Measurements from ENCODE around the gene OR4D9. TPM values are rescaled to one million over a fixed set of nuclear protein-coding genes. Genes with fewer than 3 reads are reported as not detected.
"Not testable (repeated sequence)": the region's sequence is repeated elsewhere in the genome, so short reads cannot be mapped to it uniquely, and the experiment has no call there.

OR4D9 gene
- not detected for total RNA-seq
- long read RNA-seq = 0 reads

DNA sequence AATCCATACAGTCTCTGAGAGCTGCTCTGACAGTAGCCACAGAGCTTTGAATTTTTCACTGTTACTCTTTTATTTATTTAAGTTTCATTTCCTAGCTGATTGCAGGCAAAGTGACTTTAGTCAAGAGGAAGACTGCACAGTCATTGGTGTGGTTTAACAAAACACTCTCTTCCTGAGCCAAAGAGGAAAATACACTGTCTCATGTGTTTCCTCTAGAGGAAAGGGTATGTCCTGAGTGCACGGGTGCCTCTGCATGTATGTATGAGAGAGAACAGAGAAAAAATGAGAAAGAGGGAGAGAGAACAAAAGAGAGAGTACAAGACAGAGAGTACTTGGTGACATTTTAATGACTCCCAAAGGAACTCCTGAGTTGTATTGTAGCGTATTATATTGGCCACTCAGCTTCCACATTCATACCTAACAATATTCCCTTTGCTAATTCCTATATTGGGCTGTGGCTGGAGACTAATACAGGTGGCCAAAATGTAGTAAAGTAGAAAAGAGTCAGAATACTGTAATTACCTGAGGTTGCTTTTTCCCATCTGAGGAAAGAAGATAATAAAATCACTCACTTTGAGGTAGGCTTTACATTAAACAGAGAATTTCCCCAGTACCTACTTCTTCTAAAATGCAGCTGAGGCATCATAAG is at the start of gene OR4D9:
TSS of gene OR4D9 (plus strand) at position 599 of the 649 bp plus-strand sequence. CDS start 3,374 bp downstream, outside the sequence.
- no peak for DNase-seq (ENCODE audit: low spot score)

DNA sequence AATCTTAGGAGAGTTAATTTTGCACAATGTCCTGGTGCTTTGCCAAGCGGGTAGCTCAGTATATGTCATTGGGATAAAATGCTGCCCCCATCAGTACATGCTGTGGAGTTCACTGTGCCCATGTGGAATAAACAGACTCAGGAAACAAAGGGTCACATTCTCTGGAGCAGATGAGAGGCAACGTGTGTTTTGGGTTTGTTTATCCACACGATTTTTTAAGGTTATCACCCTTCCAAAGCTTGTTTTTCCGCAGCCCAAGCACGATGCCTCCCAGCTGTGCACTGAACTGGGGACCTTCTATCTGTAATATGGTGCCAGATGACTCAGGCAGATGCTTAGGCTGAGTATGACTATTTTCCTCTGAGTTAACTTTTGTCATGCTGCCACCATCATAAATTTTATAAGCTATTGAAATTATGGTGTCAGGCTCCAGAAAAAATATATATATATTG is 48.1 kb upstream of the OR4D9 start:
- DNase-seq (ENCODE audit: low spot score) = no peak

DNA sequence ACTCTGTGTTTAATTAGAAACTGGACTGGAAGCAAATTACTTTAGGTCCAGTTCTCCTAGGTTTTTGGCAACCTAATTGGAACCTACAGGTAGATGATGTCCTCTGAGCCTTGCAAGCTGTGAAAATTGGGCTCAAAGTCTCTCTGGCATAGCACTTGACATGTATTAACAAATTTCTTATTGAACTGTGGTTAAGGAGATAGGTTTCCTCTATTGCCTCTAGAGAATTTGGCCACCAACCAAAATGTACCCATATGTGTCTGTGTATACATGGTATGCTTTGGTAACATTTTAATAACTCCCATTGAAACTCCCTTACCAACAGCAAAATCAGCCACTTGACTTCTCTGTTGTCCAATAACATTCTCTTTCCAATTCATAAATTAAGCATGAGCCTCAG is 38.3 kb upstream of the OR4D9 start, which contains the start of gene OR4D10:
TSS of gene OR4D10 (plus strand) at position 301 of the 400 bp plus-strand sequence. CDS start 4,115 bp downstream, outside the sequence.
- DNase-seq (ENCODE audit: low spot score) = no peak

DNA sequence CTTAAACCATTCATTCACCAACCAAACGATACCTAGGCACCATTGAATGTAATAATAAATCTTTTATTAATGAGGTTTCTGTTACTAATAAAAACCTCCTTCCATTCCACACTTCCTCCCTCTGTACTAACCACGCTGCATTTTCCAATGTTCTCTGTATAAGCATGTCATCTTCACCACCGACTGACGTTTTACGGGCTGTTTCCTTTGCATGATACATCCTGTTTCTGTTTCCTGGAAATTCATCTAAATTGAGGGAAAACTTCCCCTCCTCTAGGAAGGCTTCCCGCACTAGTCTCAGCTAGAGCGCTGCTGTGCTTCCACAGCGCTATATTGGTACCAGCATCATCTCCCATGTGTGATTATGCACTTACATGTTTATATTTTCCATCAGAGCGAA is 36.2 kb upstream of the OR4D9 start:
- DNase-seq (ENCODE audit: low spot score) = no peak

DNA sequence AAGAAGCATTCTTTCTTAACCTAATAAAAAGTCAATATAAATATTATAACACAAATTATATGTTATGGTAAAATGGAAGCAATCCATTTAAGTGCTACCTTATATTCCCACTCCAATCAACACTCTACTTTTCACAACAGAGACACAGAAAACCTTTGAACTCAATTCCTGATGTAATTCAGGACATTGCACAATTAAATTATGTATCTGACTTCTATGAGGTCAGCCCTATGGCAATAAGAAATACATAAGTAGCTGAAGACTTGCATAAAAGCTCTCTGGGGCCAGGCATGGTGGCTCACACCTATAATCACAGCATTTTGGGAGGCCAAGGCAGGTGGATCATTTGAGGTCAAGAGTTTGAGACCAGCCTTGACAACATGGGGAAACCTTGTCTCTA is 31.4 kb upstream of the OR4D9 start:
- DNase-seq (ENCODE audit: low spot score) = no peak

DNA sequence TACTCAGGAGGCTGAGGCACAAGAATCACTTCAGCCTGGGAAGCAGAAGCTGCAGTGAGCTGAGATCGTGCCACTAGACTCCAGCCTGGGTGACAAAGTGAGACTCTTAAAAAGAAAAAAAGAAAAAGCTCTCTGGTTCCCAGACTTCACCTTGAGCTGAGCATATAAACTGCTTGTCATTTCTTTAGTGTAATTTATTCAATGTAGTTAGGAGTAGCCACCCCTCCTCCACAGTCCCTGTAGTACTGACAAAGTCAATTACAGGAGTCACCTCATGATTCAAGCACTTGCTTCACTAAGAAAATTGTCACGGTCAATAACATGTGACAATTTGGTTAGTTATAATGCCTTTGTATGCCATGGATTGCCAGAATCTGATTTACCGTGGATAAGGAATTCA is 31.0 kb upstream of the OR4D9 start:
- no peak for DNase-seq (ENCODE audit: low spot score)

DNA sequence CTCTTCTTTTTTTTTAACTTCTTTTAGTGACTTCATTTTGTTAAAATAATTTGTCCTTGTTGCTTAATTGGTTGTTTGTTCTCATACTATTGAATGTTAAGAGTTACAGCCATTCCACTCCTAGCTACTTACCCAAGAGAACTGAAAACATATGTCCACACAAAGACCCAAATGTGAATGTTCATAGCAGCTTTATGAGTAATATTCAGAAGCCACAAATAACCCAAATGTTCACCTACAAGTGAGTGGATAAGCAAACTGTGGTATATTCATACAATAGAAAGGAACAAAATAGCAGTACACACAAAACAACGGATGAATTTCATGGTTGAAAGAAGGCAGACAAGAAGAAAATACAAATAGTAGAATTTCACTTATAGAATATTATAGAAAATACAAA is 9.4 kb upstream of the OR4D9 start:
- no peak for DNase-seq (ENCODE audit: low spot score)

DNA sequence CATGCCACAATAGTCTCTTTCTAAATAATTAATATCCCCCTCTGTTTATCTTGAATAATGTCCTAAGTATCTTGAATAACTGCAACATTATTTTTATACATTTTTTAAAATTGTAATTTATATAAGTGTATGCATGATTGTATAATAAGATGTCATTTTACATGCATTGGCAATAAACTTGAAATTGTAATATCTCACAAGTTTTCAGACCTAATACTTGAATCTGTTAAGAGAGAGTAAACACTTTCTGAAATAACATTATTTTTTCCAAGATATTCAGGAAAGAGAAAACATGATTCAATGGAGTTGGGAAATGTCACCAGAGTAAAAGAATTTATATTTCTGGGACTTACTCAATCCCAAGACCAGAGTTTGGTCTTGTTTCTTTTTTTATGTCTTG is 8.1 kb upstream of the OR4D9 start, which contains the start of gene OR4D11:
TSS of gene OR4D11 (plus strand) at position 301 of the 400 bp plus-strand sequence. CDS start at position 301, 0 bp downstream.
- DNase-seq (ENCODE audit: low spot score) = no peak

DNA sequence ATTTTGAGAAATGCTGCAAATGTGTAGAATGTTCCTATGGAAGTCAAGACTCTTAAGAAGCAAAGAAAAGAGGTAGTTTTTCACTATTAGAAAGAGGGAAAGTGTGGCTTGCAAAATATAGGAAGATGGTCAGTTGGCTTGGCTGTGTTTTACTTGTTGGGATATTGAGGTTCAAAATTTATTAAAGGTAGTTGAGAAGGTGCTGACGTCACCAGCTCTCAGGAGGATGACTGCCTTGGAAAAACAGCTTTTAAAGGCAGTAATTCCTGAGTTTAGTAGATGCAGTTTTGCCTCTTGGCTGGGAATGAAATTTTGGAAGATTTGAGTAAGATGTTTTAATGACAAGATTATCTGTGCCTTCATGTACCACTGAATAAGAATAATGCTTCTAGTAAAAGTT is 336 bp downstream of the OR4D9 start:
- DNase-seq (ENCODE audit: low spot score) = no peak

DNA sequence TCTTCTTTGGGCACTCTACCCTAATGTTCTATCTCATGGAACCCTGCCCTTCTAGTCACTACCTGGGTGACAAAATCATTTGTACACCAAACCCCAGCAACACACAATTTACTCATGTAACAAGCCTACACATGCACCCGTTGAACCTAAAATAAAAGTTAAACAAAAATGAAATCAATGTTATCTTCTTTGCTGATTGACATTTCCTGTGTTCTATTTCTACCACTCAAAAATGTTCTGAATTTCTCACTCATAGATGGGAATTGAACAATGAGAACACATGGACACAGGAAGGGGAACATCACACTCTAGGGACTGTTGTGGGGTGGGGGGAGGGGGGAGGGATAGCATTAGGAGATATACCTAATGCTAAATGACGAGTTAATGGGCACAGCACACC is 8.8 kb downstream of the OR4D9 start:
- not testable (repeated sequence) for DNase-seq (ENCODE audit: low spot score)

DNA sequence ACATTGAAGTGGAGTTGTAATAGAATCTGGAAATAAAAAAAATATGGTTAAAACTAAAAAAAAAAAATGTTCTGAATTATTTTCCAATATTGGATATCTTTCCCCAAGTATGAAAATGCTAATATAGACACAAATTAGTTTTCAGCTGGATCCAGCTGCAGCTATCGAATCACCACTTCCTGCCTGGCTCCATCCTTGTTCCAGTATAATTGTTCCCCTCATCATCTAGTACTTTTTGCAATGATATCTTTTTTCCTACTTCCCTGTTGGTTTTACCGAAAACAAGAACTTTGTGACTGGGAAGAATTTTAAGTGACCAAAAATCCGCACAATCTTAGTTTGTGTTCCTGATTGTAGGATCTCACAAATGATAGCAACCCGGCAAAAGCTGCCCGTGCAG is 9.4 kb downstream of the OR4D9 start:
- no peak for DNase-seq (ENCODE audit: low spot score)

DNA sequence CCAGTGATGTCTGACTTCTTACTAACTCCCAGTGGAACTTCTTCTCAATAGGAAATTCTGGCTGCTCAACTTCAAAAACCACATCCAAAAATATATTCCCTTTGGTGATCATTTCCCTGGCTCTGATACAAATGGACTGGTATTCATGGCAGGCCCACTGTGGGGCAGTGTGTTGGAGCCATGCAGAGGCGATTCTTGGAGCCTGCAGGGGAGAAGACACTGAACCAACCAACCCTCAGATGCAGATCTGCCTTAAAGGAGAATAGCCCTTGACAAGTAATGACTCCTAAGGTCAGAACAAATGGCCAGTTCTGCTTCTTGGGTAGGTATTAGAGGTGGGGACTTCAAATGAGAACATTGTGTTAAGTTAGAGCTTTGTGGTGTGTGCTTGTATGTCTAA is 12.2 kb downstream of the OR4D9 start:
- DNase-seq (ENCODE audit: low spot score) = no peak

DNA sequence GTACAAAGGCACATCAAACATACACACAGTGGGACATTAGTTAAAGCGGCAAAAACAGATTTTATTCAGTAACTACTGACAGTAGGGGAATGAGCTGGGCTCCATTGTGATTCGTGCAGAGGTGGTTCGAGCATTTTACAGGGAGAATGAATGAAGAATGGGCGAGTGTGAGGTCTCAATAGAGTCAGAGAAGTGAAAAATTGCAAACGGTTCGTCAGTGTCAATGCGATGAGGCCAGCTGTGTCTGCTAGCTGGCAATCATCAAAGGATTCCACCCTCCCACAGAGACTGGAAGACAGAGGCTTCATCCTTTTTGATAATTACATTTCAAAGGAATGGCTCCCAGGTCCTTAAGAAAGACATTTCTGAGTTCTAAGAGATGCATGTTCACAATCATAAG is 17.4 kb downstream of the OR4D9 start:
- DNase-seq (ENCODE audit: low spot score) = no peak

DNA sequence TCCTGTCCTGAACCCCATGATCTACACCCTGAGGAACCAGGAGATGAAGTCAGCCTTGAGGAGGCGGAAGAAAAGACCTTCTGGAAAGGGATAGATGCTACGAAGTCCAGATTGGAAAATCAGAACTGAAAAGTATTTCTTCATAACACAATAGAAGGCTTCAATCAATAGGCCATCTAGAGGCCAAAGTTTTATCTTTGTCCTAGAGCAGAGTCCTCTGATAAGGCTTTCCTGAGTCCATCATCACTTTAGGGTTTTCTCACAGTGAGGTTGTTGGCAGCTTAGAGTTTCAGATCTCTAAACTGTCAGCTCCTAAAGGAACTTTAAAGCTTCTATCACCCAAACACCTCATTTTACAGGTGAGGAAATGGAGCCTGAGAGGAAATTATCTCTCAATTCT is 21.3 kb downstream of the OR4D9 start:
- no peak for DNase-seq (ENCODE audit: low spot score)

DNA sequence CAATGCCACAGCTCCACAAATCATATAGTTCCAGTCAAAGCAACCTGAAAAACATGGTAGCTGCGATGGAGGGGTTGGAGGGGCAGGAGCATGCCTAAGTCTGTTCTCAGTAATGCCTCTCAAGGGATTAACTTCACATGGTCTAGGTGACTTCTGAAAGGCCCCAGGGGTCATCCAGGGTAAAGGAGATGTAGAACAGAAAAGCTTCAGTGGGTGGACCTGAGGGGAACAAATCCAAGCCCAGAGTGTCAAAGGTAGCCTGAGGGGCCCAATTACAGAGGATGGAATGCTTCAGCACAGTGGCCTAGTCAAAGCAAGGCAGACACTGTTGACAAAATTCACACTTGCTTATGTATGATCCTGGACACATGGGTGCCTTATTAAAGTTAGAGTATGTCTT is 23.3 kb downstream of the OR4D9 start:
- no peak for DNase-seq (ENCODE audit: low spot score)

DNA sequence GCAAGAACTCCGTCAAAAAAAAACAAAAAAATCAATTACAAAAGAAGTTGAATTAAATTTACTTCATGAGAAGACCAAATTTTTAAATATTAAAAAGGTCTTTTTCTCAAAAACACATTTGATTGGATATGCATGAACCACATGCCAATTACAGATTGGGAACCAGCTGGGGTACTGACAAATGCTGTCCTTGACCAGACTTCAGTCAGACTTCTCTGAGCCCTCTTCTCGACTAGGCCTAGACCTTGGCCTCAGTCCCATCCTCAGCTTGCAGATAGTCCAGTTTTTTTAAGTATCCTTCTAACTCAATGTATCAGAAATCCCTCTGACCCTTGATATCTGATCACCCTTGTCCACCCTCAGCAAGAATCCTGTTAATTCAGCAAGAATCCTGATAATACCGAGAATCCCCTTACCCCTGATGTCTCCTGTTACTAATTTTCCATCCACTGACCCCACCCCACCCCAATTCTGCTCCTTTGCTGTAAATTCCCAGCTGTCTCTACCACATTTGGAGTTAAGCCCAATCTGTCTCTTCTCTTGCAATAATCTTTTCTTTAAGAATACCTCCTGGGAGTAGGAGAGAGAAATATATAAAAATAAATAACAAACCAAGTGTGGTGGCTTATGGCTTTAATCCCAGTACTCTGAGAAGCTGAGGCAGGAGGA is 30.9 kb downstream of the OR4D9 start:
- no peak for DNase-seq (ENCODE audit: low spot score)

DNA sequence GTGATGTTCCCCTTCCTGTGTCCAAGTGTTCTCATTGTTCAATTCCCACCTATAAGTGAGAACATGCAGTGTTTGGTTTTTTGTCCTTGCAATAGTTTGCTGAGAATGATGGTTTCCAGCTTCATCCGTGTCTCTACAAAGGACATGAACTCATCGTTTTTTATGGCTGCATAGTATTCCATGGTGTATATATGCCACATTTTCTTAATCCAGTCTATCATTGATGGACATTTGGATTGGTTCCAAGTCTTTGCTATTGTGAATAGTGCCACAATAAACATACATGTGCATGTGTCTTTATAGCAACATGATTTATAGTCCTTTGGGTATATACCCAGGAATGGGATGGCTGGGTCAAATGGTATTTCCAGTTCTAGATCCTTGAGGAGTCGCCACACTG is 32.4 kb downstream of the OR4D9 start:
- not testable (repeated sequence) for DNase-seq (ENCODE audit: low spot score)

DNA sequence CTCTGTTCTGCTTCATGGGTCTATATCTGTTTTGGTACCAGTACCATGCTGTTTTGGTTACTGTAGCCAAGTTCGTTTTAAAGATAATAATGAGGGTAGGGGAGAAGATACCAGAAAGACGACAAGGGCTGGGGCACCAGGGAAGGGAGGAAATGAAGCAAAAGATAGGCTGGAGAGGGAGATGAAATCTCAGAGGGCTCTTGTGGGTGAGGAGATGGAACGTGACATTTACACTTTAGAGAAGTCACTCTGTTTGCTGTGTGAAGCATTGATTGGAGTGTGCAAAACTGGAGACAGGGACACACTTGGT is 33.5 kb downstream of the OR4D9 start:
- DNase-seq (ENCODE audit: low spot score) = no peak

DNA sequence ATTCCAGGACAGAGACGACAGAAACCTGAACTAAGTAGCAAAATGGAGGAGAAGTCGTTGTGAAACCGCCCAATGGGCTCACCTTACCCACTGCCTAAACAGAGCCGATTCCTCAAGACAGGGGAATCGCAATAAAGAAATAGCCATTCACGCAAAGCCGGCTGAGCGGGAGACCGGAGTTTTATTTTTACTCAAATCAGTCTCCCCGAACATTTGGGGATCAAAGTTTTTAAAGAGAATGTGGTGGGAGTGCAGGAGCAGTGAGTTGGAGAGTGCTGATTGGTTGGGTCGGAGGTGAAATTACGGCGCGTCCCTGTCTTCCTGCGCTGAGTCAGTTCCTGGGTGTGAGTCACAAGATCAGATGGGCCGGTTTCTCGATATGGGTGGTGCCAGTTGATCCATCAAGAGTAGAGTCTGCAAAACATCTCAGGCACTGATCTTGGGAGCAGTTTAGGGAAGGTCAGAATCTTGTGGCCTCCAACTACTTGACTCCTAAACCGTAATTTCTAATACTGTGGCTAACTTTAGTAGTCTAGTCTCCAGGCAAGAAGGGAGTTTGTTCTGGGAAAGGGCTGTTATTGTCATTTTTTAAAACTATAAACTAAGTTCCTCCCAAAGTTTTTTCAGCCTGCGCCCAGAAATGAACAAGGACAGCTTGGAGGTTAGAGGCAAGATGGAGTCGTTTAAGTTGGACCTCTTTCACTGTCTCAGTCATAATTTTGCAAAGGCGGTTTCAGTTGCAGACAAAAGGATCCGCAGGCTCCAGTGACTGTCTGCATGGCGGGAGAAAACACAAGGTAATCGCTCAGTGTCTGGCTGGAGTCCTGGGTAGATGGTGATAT is 34.1 kb downstream of the OR4D9 start:
- DNase-seq (ENCODE audit: low spot score) = no peak

DNA sequence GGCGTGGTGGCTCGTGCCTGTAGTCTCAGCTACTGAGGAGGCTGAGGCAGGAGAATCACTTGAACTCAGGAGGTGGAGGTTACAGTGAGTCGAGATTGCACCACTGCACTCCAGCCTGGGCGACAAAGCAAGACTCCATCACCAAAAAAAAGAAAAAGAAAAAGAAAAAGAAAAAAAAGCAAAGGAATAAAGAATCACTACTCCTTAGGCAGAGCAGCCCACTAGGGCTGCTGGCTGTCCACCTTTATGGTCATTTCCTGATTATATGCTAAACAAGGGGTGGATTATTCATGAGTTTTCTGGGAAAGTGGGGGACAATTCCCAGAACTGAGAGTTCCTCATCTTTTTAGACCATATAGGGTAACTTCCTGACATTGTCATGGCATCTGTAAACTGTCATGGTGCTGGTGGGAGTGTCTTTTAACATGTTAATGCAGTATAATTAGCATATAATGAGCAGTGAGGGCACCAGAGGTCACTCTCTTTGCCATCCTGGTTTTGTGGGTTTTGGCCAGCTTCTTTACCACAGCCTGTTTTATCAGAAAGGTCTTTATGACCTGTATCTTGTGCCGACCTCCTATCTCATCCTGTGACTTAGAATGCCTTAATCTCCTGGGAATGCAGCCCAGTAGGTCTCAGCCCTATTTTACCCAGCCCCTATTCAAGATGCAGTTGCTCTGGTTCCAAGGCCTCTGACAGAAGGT is 36.4 kb downstream of the OR4D9 start:
- not testable (repeated sequence) for DNase-seq (ENCODE audit: low spot score)

DNA sequence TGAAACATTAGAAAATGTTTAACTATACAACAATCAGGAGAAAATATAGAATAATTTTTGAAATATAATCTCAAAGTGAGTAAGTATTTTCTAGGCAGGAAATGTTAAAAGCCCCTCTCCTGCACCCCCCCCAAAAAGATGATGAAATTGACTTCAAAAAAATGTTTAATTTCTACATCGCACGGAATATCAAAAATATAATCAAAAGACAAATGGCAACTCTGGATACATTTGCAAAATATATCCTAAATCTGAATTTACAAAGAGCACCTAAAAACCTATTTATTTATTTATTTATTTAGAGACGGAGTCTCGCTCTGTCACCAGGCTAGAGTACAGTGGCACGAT is 36.9 kb downstream of the OR4D9 start:
- no peak for DNase-seq (ENCODE audit: low spot score)
